ENCODE results near the gene SPDYA.

GRCh38 chr2:28802975-28803429 is 7.6 kb upstream of the SPDYA start:
- TF ChIP-seq GATA2 (IDR thresholded peaks at IDR 0.05; ENCODE audit: low read depth, low read length) (no peak), GATA3 (IDR thresholded peaks at IDR 0.05; ENCODE audit: low read depth, low read length) (no peak)

Measured in SH-SY5Y (cell line).